Posterior cingulate gyrus (tissue), 11 donors: ENCODE data around the gene PRSS16.

ENCODE experiments used
- DNase-seq, 10 donors: peaks; one replicate each; pipeline versions ENCODE4 v3.0.0 to v3.0.0-alpha.2; 2020 to 2021; ENCODE audit warnings: mixed read lengths in 3 of 10
- intact Hi-C: fragments of 100-400 bp; cut with DNase I; formaldehyde crosslinking; loops from one replicate; pipeline ENCODE4 v1.15.1; 2023

The PRSS16 gene

GRCh38 chr6:27281105-27281539, 33.6 kb downstream of the PRSS16 start:
- intact Hi-C loops: no loop called here
- DNase-seq: no peak

GRCh38 chr6:27281569-27281968, 34.1 kb downstream of the PRSS16 start:
- DNase-seq: no peak
- intact Hi-C loops: no loop called here

- intact Hi-C loops: no loop called here
- no peak for DNase-seq
Measured at GRCh38 chr6:27283279-27283678, 35.8 kb downstream of the PRSS16 start.

- no peak for DNase-seq
- intact Hi-C loops: no loop called here
Measured at GRCh38 chr6:27286141-27286540, 38.6 kb downstream of the PRSS16 start.

- DNase-seq: no peak
- intact Hi-C loops: no loop called here
Measured at GRCh38 chr6:27287751-27288135, 40.2 kb downstream of the PRSS16 start.

- no peak for DNase-seq
- intact Hi-C loops: no loop called here
Measured at GRCh38 chr6:27288136-27289044, 40.9 kb downstream of the PRSS16 start.

GRCh38 chr6:27290065-27290849, 42.8 kb downstream of the PRSS16 start:
- no peak for DNase-seq
- intact Hi-C loops: no loop called here

- intact Hi-C loops: no loop called here
- DNase-seq: no peak
Measured at GRCh38 chr6:27290850-27291208, 43.3 kb downstream of the PRSS16 start.

- no peak for DNase-seq
- intact Hi-C loops: no loop called here
Measured at GRCh38 chr6:27293436-27294098, 46.1 kb downstream of the PRSS16 start.

GRCh38 chr6:27294409-27294808, 46.9 kb downstream of the PRSS16 start:
- no peak for DNase-seq
- intact Hi-C loops: no loop called here

- no peak for DNase-seq
- intact Hi-C loops: no loop called here
Measured at GRCh38 chr6:27295301-27296079, 48.0 kb downstream of the PRSS16 start.

GRCh38 chr6:27296106-27296783, 48.7 kb downstream of the PRSS16 start:
- intact Hi-C loops: no loop called here
- DNase-seq: no peak

- no peak for DNase-seq
- intact Hi-C loops: no loop called here
Measured at GRCh38 chr6:27297484-27297856, 50.0 kb downstream of the PRSS16 start.

GRCh38 chr6:27297857-27298730, 50.6 kb downstream of the PRSS16 start:
- no peak for DNase-seq
- intact Hi-C loops: no loop called here

GRCh38 chr6:27303613-27304272, 56.2 kb downstream of the PRSS16 start:
- intact Hi-C loops: no loop called here
- no peak for DNase-seq
